H9 (cell line): ENCODE data around the gene GPR35. TPM values are rescaled to one million over a fixed set of nuclear protein-coding genes. Genes with fewer than 3 reads are reported as not detected.
"Not testable (repeated sequence)": the region's sequence is repeated elsewhere in the genome, so short reads cannot be mapped to it uniquely, and the experiment has no call there.

Experiments used
- DNase-seq: peaks from one replicate; pipeline ENCODE4 v3.0.0-alpha.2; 2017
- H2AFZ ChIP-seq: one replicate; pipeline ENCODE4 v1.6.1; 2013; ENCODE audit warnings: mild to moderate bottlenecking, low read length, control low read depth, moderate library complexity
- H2AK5ac ChIP-seq: 2 replicates; pipeline ENCODE4 v1.6.1; 2013; ENCODE audit warnings: low read length, control low read depth, mixed read lengths; ENCODE audit not compliant: insufficient read length
- H2BK120ac ChIP-seq: one replicate; pipeline ENCODE4 v1.6.1; 2013; ENCODE audit warnings: low read depth, mild to moderate bottlenecking, low read length, control low read depth, inconsistent platforms; ENCODE audit not compliant: poor library complexity, severe bottlenecking
- H2BK12ac ChIP-seq: 2 replicates; pipeline ENCODE4 v1.6.1; 2013; ENCODE audit warnings: low read length, control low read depth, mixed read lengths, low read depth; ENCODE audit not compliant: insufficient read length
- H2BK15ac ChIP-seq: 2 replicates; pipeline ENCODE4 v1.6.1; 2013; ENCODE audit warnings: low read depth, low read length, control low read depth
- H2BK20ac ChIP-seq: one replicate; pipeline ENCODE4 v1.6.1; 2013; ENCODE audit warnings: low read depth, mild to moderate bottlenecking, low read length, control low read depth, inconsistent platforms; ENCODE audit not compliant: poor library complexity, severe bottlenecking
- H2BK5ac ChIP-seq: 2 replicates; pipeline ENCODE4 v1.6.1; 2013; ENCODE audit warnings: low read length, control low read depth, mixed read lengths; ENCODE audit not compliant: insufficient read length
- H3K14ac ChIP-seq: 2 replicates; pipeline ENCODE4 v1.6.1; 2013; ENCODE audit warnings: low read length, control low read depth; ENCODE audit not compliant: insufficient read depth
- H3K18ac ChIP-seq: 2 replicates; pipeline ENCODE4 v1.6.1; 2013; ENCODE audit warnings: low read depth, mild to moderate bottlenecking, mixed read lengths, low read length, control low read depth; ENCODE audit not compliant: insufficient read length
- H3K23ac ChIP-seq: 2 replicates; pipeline ENCODE4 v1.6.1; 2013; ENCODE audit warnings: low read length, control low read depth, mixed read lengths, low read depth; ENCODE audit not compliant: insufficient read length
- H3K23me2 ChIP-seq: 2 replicates; pipeline ENCODE4 v1.6.1; 2013; ENCODE audit warnings: low read depth, mild to moderate bottlenecking, mixed read lengths, low read length, control low read depth; ENCODE audit not compliant: insufficient read length, poor library complexity, severe bottlenecking
- H3K27ac ChIP-seq: 2 replicates; pipeline ENCODE4 v1.5.1; 2013; ENCODE audit warnings: low read length, control low read depth, mixed read lengths, low read depth; ENCODE audit not compliant: insufficient read length
- H3K27me3 ChIP-seq: 2 replicates; pipeline ENCODE4 v1.6.1; 2013; ENCODE audit warnings: low read length, control low read depth, inconsistent platforms; ENCODE audit not compliant: insufficient read depth
- H3K4ac ChIP-seq: 2 replicates; pipeline ENCODE4 v1.6.1; 2013; ENCODE audit warnings: low read depth, mild to moderate bottlenecking, control low read depth, inconsistent platforms, low read length, moderate library complexity
- H3K4me1 ChIP-seq: 2 replicates; pipeline ENCODE4 v1.6.1; 2013; ENCODE audit warnings: low read length, control low read depth, inconsistent platforms; ENCODE audit not compliant: insufficient read depth
- H3K4me2 ChIP-seq: 2 replicates; pipeline ENCODE4 v1.6.1; 2013; ENCODE audit warnings: low read length, control low read depth, mixed read lengths; ENCODE audit not compliant: insufficient read length, insufficient read depth
- H3K56ac ChIP-seq: 2 replicates; pipeline ENCODE4 v1.6.1; 2013; ENCODE audit warnings: low read depth, mild to moderate bottlenecking, mixed read lengths, low read length, control low read depth; ENCODE audit not compliant: insufficient read length
- H3K79me1 ChIP-seq: 2 replicates; pipeline ENCODE4 v1.6.1; 2013; ENCODE audit warnings: low read depth, mild to moderate bottlenecking, moderate library complexity, low read length, control low read depth, inconsistent platforms; ENCODE audit not compliant: insufficient read depth, poor library complexity, severe bottlenecking
- H3K79me2 ChIP-seq: 2 replicates; pipeline ENCODE4 v1.6.1; 2013; ENCODE audit warnings: low read length, control low read depth, inconsistent platforms; ENCODE audit not compliant: insufficient read depth
- H3K9ac ChIP-seq: 2 replicates; pipeline ENCODE4 v1.6.1; 2013; ENCODE audit warnings: low read length, control low read depth, mixed read lengths; ENCODE audit not compliant: insufficient read length; ENCODE audit errors: extremely low read depth
- H3K9me3 ChIP-seq: one replicate; pipeline ENCODE4 v1.6.1; 2013; ENCODE audit warnings: low read depth, low read length, inconsistent platforms; ENCODE audit not compliant: control insufficient read depth
- H3T11ph ChIP-seq: one replicate; pipeline ENCODE4 v1.6.1; 2013; ENCODE audit warnings: mild to moderate bottlenecking, low read length, control low read depth, inconsistent platforms
- H4K20me1 ChIP-seq: one replicate; pipeline ENCODE4 v1.6.1; 2013; ENCODE audit not compliant: control insufficient read depth, insufficient read length, insufficient read depth
- H4K5ac ChIP-seq: 2 replicates; pipeline ENCODE4 v1.6.1; 2013; ENCODE audit warnings: low read depth, mild to moderate bottlenecking, mixed read lengths, low read length, control low read depth; ENCODE audit not compliant: insufficient read length
- H4K8ac ChIP-seq: replicated peaks from 2 replicates; pipeline ENCODE4 v1.6.1; 2013; ENCODE audit warnings: low read length, control low read depth, mixed read lengths, low read depth; ENCODE audit not compliant: insufficient read length
- H4K91ac ChIP-seq: 2 replicates; pipeline ENCODE4 v1.6.1; 2013; ENCODE audit warnings: low read depth, mild to moderate bottlenecking, moderate library complexity, mixed read lengths, low read length, control low read depth; ENCODE audit not compliant: insufficient read length
- H3K27ac Mint-ChIP-seq, 3 experiments: 2 replicates in 2 of 3; 3 replicates in 1 of 3; pipeline ENCODE4 v1.8.0; 2020 to 2021; ENCODE audit warnings: mixed read lengths in 3 of 3, mild to moderate bottlenecking in 1 of 3, moderate library complexity in 1 of 3
- H3K27me3 Mint-ChIP-seq: 2 replicates; pipeline ENCODE4 v1.8.0; 2021; ENCODE audit warnings: low read depth, mild to moderate bottlenecking, moderate library complexity, mixed read lengths
- H3K36me3 Mint-ChIP-seq, 3 experiments: 2 replicates in 2 of 3; 3 replicates in 1 of 3; pipeline ENCODE4 v1.8.0; 2020 to 2021; ENCODE audit warnings: low read depth in 3 of 3, mixed read lengths in 3 of 3; ENCODE audit not compliant: insufficient read depth in 1 of 3
- H3K4me1 Mint-ChIP-seq, 2 experiments: 2 replicates each; pipeline ENCODE4 v1.8.0; 2020; ENCODE audit warnings: mixed read lengths in 2 of 2
- H3K4me3 Mint-ChIP-seq, 2 experiments: 2 replicates in 1 of 2; 3 replicates in 1 of 2; pipeline ENCODE4 v1.8.0; 2020 to 2021; ENCODE audit warnings: mild to moderate bottlenecking in 2 of 2, mixed read lengths in 2 of 2, moderate library complexity in 1 of 2
- H3K9me3 Mint-ChIP-seq, 2 experiments: 2 replicates in 1 of 2; 3 replicates in 1 of 2; pipeline ENCODE4 v1.8.0; 2020; ENCODE audit warnings: mild to moderate bottlenecking in 2 of 2, mixed read lengths in 2 of 2, moderate library complexity in 1 of 2
- WGBS: extraction: QIAGEN DNeasy Blood & Tissue Kit; methylation state at CpG from one replicate; pipeline ENCODE4 v1.1.7; 2013; ENCODE audit warnings: missing lambda C conversion rate, low lambda C conversion rate, mixed read lengths; ENCODE audit not compliant: insufficient read length; ENCODE audit errors: extremely low coverage; 5-methylcytosine and 5-hydroxymethylcytosine counted together
- total RNA-seq: library from RNA; stranded (reverse); gene quantifications from 2 replicates; pipeline ENCODE4 v1.2.1, GENCODE V29; 2021

Gene GPR35
- total RNA-seq, 1 experiment from 2014 or later: 1.4 TPM

DNA sequence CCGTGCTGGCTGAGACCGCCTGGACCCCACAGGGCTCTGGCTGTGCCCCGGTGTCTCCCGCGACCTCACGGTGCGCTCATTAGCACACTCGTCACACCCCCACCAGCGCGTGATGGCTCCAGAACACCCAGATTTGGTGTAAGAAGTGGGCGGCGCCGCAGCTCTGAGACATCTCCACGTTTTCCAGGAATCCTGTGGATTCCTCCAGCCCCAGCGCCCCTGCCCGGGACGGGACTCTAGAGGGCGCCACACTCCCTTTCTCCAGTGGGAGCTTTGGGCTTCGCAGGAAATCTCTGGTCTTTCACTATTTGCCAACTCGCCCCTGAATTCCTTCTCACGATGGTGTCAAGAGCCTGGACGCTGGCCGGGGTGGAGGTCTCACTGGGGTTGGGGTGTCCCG, 50.1 kb downstream of the GPR35 start:
- H3K9me3 Mint-ChIP-seq, H3K23me2 ChIP-seq, H3T11ph ChIP-seq, H3K4me2 ChIP-seq, H3K14ac ChIP-seq, H2BK5ac ChIP-seq, H3K23ac ChIP-seq, H3K79me2 ChIP-seq, H3K27me3 ChIP-seq, H3K79me1 ChIP-seq, H3K36me3 Mint-ChIP-seq, H3K56ac ChIP-seq, H4K91ac ChIP-seq, H3K27ac ChIP-seq, H3K27ac Mint-ChIP-seq, H2BK120ac ChIP-seq, H4K5ac ChIP-seq, H3K4me1 Mint-ChIP-seq, DNase-seq, H2AFZ ChIP-seq, H3K9me3 ChIP-seq, H2BK20ac ChIP-seq, H3K4ac ChIP-seq, H3K18ac ChIP-seq, H2AK5ac ChIP-seq, H2BK15ac ChIP-seq, H4K20me1 ChIP-seq, H3K9ac ChIP-seq, H2BK12ac ChIP-seq, H3K4me1 ChIP-seq, H3K4me3 Mint-ChIP-seq, H4K8ac ChIP-seq: not testable (repeated sequence)
- no CpG with 5 or more reads among the region's 24 CpGs for WGBS
- peaks cover 17% of the 10 kb centered on the region for H3K27me3 Mint-ChIP-seq

DNA sequence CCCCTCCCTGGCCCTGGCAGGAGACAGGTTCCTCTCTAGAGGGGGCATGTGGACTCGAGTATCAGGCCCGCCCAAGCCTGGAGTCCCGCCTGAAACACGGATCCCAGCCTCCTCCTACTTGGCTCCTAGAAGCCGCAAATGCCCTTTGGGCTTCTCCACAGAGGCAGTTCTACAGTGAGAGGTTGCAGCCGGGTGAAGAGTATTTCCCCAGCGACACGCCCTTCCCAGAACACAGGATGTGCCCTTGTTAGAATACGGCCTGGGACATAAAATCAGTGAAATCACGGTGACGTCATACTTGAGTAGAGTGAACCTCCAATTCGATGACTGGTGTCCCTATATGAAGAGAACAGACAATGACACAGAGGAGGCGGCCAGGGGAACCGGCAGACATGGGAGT, 52.8 kb downstream of the GPR35 start:
- H3K27ac ChIP-seq, H3K9ac ChIP-seq, H3K4me1 Mint-ChIP-seq, H2BK5ac ChIP-seq, H3K23ac ChIP-seq, H3K18ac ChIP-seq, H4K20me1 ChIP-seq, H3K4me2 ChIP-seq, H3K27me3 ChIP-seq, H4K8ac ChIP-seq, H3K4me1 ChIP-seq, DNase-seq, H4K5ac ChIP-seq, H3K27me3 Mint-ChIP-seq, H2BK120ac ChIP-seq, H2AK5ac ChIP-seq, H3K27ac Mint-ChIP-seq, H3K56ac ChIP-seq, H3T11ph ChIP-seq, H3K14ac ChIP-seq, H3K4me3 Mint-ChIP-seq, H3K79me2 ChIP-seq, H3K79me1 ChIP-seq, H4K91ac ChIP-seq, H3K9me3 Mint-ChIP-seq, H2BK15ac ChIP-seq, H3K9me3 ChIP-seq, H3K23me2 ChIP-seq, H2BK12ac ChIP-seq, H3K36me3 Mint-ChIP-seq, H3K4ac ChIP-seq, H2BK20ac ChIP-seq, H2AFZ ChIP-seq: not testable (repeated sequence)
- no CpG with 5 or more reads among the region's 14 CpGs for WGBS
